Activated CD8-positive, alpha-beta memory T cell treated with anti-CD3 and anti-CD28 coated beads for 48 hours (primary cell): ENCODE results near the gene RHOD.

ENCODE experiments used
- DNase-seq, 3 experiments: peaks; one replicate each; pipeline ENCODE4 v3.0.0-alpha.2; 2020; ENCODE audit warnings: low read depth in 2 of 3, low spot score in 2 of 3

RHOD gene

DNA sequence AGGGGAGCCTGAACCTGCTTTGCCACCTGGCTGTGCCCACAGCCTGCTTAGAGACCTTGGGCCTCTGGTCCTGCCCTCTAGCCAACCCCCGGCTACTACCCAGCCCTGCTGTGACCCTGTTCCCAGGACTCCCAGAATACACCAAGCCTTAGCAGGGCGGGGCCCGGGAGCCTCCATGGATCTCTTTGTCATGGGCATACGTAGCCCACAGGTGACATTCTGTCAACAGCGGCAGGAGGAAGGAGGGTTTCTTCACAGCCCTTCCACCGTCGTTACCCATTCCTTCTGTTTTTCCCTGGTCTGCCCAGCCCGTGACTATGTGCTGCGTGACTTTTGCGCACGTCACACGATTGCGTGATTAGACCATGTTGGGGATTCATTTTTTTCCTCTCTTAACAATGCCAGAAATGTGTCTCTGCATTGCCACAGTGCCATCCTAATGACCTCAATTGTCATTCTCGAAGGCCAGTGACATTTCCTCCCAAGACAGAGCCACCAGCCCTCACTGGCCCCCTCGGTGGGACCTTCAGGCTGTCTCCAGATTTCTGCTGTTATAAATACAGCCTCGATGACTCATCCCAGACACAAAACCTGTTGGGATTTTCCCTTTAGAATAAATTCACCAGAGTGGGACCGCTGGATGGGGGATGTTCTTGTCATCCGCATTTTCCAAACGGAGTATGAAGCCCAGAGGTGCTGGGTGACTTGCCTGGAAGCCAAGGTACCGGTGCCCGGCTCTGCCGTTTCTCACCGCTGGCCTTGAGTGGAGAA lies 24.7 kb upstream of the RHOD start:
- no peak for DNase-seq

DNA sequence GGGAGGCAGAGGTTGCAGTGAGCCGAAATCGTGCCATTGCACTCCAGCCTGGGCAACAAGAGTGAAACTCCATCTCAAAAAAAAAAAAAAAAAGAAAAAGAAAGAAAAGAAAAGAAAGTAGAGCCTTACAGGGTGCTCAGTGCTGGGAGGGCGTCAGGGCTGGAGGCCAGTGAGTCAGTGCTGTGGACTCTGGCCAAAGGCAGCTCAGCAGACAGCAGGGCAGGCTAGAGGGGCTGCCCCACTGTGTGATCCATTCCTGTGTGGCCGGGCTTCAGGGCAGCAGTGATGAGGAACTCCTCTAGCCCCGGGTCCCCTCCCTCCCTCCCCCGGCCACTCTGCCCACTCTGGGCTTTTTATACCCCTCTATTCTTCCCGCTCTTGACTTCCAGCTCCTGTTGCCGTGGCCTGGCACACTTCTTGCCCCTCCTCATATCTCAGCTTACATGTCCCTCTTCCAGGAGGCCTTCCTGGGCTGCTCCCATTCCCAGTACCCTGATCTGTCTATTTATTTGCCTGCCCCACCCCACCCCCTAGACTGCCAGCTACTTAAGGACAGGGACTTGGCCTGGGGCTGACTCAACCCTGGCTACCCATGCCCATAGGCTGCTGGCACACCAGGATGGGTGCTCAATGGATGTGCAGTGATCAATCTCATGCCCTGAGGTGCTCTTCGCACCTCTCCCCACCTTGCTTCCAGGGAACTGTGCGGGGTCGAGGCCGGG lies 23.7 kb upstream of the RHOD start:
- no peak for DNase-seq

DNA sequence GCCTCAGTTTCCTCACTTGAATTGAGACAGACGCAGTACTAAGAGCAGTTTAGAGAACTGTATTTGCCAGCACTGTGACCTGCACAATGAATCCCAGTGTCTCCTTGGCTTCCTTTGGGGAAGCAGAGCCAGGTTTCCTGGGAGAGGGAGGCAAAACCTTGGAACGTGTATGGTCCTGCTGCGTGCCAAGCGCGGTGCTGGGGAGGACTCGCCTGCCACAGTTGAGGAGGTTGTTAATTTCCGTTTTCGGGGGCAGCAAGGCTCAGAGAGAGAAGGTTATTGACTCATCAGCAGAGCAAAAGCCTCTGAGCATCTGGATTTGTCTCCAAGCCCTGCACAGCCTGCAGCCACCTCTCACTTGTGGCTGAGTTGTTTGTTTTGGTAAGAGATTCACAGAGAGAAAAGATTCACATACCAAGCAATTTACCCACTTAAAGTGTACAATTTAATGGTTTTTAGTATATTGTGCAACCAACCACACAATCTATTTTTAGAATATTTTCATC lies 22.9 kb upstream of the RHOD start:
- DNase-seq: no peak

DNA sequence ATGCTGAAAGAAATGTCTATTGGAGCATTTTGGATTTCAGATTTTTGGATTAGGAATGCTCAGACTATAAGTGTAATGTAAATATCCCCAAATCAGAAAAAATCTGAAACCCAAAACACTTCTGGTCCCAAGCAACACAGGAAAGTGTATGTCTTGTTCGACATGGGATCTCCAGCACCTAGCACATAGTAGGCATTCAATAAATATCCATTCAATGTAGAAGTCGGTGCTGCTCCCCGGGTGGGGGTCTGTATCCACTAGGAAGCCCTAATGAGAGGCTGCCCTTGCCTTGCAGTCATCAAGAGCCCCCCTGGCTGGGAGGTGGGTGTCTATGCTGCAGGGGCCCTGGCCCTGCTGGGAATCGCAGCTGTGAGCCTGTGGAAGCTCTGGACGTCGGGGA lies 22.3 kb upstream of the RHOD start:
- no peak for DNase-seq

DNA sequence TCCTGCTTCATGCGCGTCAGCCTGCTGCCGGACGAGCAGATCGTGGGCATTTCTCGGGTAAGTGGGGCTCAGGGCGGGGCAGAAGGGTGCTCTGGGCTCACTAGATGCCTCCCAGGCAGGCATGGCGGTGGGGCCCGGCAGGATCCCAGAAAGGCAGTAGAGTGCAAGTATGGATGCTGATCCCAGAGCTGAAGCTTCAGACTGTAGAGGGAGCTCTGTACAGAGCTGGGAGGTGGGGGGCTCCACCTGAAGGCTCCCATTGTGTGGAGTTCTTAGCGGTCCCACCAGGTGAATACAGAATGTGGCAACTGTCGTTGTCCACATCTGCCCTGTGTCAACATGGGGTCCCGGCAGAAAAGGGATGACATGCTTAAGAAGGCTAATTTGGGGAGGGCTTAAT lies 16.5 kb upstream of the RHOD start:
- DNase-seq: no peak

DNA sequence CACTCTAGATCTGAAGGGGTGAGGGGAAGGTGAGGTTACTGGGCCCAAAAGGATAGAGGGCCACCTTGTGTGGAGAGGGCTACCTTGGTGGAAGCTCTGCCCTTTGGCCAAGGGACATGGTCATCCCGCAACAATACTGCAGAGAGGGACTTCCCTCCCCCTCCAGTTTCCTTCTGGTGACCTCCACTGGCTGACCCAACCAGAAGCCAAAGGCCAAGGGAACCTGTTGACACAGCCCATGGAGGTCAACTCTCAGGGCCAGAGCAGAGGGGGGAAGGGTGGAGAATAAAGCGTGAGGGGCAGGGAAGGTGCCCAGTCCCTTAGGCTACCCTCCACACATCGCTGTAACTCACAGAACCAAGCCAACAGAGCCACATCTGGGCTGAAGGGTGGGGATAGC lies 15.0 kb upstream of the RHOD start:
- DNase-seq: no peak

DNA sequence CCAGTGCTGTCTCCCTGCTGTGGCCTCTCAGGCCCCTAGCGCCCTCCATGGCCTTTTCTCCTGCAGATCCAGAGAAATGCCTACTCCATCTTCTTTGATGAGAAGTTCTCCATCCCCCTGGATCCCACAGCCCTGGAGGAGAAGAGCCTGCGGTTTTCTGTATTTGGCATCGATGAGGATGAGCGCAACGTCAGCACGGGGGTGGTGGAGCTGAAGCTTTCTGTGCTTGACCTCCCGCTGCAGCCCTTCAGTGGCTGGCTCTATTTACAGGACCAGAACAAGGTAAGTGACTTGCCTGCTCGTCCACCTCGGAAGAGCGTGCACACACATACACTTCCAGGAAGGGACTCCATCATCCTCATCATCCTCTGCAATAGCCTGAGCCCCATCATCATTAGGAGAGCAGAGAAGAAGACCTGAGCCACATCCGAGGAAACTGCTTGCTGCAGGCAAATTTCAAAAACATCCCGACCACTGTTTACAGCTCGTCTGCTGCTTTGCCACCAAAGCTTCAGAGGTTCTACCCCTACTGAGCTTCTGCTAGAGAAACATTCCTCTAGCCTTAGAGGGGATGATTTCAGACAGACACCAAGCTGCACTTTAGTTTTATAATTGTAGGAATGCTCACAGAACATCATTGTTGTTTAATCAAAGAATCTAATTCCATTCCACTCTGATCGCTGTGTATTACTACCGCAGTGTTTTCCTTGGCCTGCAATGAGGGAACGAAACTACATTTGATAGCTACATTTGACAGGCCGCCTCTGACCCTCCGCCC lies 12.9 kb upstream of the RHOD start:
- DNase-seq: no peak

DNA sequence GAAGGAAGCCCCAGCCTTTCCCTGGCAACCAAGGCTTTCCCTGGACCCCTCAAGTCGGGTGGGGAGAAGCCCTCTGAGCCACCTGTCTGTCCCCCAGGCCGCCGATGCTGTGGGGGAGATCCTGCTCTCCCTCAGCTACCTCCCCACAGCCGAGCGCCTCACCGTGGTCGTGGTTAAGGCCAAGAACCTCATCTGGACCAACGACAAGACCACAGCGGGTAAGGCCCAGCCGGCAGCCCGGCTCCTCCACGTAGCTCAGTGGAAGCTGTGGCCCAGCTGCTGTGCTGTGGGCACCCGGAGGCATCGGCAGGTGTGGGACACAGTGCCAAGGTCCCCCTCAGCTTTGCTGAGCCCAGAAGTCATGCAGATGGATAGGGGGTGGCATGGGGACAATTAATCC lies 12.2 kb upstream of the RHOD start:
- no peak for DNase-seq

DNA sequence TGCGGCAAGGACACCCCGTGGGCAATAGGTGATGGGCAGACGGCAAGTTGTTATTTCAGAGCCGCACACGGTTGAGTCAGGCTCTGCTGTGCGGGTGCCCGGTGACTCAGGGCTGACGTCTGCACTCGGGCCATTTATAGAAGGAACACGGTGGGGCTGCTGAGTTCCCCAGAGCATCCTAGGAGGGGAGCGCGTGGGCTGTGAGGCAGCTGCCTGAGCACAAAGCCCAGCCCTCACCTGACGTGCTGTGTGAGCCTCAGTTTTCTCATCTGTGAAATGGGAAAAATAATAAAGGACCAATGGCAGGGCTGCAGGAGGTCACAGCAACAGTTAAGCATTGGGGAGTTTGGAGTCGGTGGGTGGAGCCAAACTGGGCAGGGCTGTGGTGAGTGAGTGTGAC lies 11.3 kb upstream of the RHOD start:
- DNase-seq: no peak

DNA sequence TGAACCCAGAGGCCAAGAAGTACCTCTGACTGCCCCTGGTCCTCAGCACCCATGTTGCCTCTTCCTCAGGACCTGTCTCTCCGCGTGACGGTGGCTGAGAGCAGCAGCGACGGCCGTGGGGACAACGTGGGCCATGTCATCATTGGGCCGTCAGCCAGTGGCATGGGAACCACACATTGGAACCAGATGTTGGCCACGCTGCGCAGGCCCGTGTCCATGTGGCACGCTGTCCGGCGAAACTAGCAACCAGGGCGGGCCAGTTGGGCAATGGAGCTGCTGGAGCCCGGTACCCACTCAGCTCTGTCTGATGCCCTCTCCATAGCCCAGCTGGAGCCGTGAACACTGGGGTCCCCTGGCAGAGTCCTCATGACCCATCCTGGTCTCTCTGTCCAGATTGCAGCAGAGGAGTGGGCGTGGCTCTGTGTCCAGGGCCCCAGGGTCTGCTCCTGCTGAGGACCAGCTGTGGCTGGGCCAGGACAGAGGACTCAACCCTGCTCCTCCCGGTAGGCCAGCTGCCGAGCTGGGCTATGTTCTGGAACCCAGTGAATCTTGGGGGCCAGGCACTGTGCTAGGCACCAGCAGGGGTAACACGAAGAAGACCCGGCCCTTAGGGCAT lies 8.0 kb upstream of the RHOD start:
- no peak for DNase-seq

DNA sequence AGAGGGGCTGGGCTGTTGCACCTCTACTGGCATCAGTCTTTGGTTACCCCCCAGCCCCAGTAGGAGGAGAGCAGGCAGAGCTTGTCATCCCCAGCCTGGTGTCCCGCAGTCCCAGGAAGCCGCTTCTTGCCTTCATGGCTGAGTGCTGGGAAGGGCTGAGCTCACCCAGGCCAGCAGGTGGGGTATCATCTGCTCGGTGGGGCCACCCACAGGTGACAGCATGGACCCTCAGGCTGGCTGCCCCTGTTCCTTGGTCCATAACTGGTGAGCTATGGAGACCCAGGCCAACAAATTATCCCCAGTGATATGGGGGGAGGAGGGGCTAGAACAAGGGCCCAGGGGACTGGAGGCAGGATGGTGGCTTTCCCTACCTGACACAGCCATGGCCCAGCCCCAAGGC lies 6.5 kb upstream of the RHOD start:
- no peak for DNase-seq

DNA sequence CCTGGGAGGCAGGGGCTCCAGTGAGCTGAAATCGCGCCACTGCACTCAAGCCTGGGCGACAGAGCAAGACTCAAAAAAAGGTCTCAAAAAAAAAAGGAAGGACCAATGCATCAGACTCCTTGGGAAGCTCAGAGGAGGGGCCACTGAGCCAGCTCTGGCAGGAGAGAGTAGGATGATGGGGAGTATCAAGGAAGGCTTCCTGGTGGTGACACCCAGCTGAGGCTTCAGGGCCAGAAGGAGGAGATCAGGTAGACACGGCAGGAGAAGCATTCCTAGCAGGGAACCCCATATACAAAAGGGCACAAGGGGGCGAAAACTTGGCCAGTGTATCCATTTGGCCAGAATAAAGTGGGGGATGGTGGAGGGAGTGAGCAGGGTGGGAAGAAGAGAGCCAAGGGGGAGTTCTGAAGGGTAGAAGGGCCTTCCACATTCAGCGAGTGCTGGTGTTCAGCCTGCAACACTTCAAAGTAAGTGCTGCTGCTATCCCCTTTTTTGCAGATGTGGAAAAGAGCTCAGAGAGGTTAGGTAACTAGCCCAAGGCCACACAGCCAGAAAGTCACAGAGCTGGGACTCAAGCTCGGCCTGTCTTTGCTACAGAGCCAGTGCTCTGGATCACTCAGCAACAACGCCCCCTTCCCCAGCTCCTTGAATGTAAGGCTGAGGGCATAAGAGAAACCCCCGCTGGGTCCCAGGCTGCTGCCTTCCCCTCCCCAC lies 5.3 kb upstream of the RHOD start:
- no peak for DNase-seq

DNA sequence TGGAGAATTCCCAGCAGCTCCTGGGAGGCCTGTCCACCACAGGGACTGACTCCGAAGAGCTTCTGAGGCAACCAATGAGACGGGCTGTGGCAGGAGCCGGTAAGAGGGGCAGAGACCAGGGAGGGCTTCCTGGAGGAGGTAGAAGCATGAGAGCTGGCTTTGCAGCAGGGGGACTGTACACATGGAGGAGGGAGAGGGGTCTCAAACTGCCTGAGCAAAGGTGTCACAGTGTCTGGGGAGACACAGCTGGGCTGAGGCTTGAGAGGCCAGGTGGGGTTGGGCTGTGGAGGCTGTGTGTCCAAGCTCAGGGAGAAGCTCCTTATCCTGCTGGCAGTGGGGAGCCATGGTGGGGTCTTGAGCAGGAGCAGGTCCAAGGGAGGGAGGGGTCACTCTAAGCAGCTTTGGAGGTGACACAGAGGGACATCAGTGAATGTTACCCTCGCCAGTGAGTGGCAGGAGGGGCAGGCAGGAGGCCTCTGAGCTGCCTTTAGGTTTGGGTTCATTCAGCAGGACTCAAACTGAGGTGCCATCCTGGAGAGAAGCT lies 4.6 kb upstream of the RHOD start:
- DNase-seq: no peak

DNA sequence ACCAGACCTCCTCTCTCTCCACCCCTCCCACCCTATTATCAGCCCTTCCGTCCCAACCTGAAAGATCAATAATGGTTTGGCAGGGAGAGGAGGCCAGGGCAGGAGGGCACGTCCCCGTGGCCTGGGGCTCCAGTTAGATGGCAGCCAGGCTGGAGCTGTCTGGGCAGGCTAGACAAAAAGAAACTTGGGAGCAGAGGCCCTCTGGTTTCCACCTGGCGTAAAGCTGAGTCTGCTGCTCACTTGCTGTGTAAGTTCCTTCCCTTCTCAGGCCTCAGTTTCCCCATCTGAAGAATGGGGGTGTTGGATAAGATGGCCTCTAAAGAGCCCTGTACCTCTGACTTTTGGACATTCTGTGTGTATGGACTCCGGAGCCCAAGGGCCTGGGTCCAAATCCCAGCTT lies 3.8 kb upstream of the RHOD start:
- no peak for DNase-seq

DNA sequence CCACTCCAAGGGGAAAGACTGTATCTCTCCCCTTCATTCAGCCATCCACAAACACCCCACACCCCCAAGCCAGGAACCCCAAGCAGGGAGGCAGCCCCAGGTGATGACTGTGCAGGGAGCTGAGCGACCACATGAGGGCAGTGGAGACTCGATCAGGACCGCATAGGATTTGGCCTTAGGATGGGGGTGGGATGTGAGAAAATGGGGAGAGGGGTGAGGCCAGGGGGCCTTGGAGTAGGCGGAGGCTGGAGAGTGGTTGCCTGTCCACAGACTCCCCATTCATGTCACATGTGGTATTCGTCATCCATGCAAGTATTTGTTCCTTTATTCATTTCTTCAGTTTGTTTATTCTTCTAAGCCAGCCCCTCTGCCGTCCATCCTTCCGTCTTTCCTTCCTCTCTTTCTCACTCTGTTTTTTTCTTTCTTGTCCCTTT lies 2.7 kb upstream of the RHOD start:
- DNase-seq: peak in 1 of 3 experiments; percentile 18

DNA sequence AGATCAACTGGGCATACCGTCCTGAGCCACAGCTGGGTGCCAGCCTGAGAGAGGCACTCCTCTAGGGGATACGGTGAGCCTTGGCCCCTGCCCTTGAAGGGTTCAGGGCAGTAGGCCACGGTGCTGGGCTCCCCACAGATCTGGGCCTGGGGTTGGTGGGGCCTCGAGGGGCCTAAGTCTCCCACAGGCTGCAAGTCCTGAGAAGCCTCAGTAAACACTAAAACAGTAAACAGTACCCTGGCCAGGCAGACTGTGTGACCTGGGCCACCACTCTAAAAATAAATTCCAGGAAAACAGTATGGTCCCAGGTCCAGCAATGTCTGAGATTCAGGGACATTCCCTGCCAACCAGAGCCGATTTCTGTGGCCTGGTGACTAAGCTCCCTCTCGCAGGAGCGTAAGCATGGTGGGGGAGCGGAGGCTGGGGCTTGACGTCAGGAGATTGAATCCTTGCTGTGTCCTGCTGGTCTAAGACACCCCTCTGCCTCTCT lies 2.3 kb upstream of the RHOD start:
- no peak for DNase-seq

DNA sequence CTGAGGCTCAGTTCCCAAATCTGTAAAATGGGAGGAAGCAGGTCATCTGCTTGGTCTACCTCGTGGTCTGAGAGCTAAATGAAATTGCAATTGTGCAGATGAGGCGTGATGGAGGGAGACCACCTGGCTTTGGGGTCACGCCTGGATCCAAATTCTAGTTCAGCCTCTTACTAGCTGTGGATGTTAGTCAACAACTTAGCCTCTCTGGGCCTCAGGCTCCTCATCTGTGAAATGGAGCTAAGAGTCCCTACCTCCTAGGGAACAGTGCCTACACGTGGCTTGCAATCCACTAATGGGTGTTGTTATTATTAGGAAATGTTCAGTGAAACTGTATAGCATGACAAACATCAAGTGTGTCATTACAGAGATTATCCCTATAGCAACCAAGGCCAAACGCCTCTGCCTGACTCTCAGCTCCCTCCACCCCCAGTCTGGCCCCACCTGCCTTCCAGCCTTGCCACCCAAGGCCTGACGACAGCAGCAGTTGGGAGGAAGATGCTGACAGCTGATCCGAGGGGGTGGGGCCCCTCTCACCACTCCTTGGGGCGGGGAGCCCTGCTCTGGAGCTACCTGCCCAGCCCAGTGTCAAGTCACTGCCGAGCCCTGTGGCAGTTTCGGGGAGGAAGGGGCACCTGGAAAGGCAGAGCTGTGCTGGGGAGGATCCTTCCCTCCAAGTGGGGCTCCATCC lies 1.7 kb upstream of the RHOD start:
- no peak for DNase-seq

DNA sequence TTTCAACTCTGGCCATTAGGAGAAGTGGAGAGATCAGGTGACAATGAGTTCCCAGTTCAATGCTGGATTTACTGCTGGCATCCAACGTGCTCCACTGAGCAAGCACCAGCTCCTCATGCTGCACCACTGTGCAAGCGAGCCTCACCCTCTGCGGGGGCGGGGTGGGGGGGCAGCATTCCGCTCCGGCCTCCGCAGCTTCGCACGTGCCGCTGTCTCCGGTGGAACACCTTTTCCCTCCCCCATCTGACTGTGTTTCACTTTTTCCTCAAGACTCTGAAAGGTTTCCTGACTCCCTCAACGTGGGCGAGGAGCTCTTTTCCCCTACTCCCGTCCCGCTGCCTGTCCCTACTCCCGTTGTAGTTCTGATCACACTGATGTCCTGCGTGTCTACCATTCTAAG lies 835 bp upstream of the RHOD start:
- DNase-seq: no peak

DNA sequence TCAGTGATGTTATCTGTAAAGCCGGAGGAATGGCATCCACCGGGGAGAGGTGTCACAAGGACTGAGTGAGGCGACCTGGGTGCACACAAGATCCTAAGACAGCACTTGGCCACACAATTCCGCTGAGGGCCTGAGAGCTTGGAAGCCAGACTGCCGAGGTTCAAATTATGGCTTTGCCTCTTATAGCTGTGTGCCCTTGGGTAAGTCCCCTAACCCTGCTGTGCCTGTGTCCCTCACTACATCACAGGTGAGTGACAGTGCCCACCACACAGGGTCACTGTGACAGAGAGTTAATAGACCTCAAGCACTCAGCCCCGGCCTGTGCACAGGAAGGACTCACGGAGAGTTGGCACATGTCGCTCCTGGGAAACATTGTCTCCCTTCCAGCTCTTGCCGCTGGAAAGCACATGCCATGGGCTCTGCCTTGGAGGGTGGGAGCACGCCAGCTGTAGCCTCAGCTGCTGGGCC lies 592 bp downstream of the RHOD start:
- DNase-seq: no peak

DNA sequence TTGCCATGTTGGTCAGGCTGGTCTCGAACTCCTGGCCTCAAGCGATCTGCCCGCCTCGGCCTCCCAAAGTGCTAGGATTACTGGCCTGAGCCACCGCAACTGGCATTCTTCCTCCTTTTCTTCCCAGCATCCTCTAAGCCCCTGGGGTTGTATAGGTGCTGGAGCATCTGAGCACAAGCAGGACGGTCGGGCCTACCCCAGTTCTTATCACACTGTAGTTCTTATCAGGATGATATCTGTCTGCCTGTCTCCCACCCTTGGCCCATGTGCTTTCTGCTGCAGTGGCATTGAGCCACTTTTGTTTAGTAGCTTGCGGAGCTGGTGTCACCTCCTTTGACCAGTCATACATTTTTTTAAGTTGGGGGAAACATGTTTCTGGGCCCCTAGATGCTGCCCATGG lies 1.9 kb downstream of the RHOD start:
- DNase-seq: no peak
